ENCODE results near the gene SEMA3E. TPM values are rescaled to one million over a fixed set of nuclear protein-coding genes. Genes with fewer than 3 reads are reported as not detected.

SEMA3E gene
- total and polyA plus RNA-seq, 9 of the 15 experiments (the other 6 are each of a cell fraction or from before 2014, with no cell fraction given), result 0.01 to 1.4 (median 0.14) TPM; not detected in 2

GRCh38 chr7:83355143-83355542 is 293.8 kb downstream of the SEMA3E start (continued):
- no peak for TF ChIP-seq ZEB2 (IDR thresholded peaks at IDR 0.05)
- TF ChIP-seq HDAC3 (IDR thresholded peaks at IDR 0.05; ENCODE audit: borderline replicate concordance, partially characterized antibody), result no peak
- TF ChIP-seq U2AF2 (optimal IDR thresholded peaks at IDR 0.05; ENCODE audit: low read depth, low read length), result no peak
- TF ChIP-seq KDM5B (IDR thresholded peaks at IDR 0.05; ENCODE audit: insufficient replicate concordance, low read depth, low read length), result no peak
- no peak for TF ChIP-seq ZNF740 (CRISPR knock-in tag; IDR thresholded peaks at IDR 0.05)
- no peak for TF ChIP-seq ZNF740 (tag; IDR thresholded peaks at IDR 0.05)
- TF ChIP-seq ZBTB26 (CRISPR knock-in tag; IDR thresholded peaks at IDR 0.05), result no peak
- no peak for TF ChIP-seq ZMIZ1 (IDR thresholded peaks at IDR 0.05; ENCODE audit: low read depth in 2 of 2, low read length in 2 of 2)
